Measurements from ENCODE around the gene P2RY8. TPM values are rescaled to one million over a fixed set of nuclear protein-coding genes. Genes with fewer than 3 reads are reported as not detected.

Gene P2RY8
- total RNA-seq, 2 experiments from 2014 or later, result 139 TPM

- Histone ChIP-seq H3K4me3 (ENCODE audit: low read length) (no peak overlapping the region), H3K4me1 (ENCODE audit: insufficient read depth, low read length) (peaks cover 51% of the 10 kb centered on the region), H3K27me3 (ENCODE audit: control insufficient read depth in 1 of 2, insufficient read depth in 2 of 2, low read length in 2 of 2) (no peaks in the 10 kb centered on the region), H3K9me3 (ENCODE audit: control insufficient read depth in 1 of 2, insufficient read depth in 1 of 2, low read length in 2 of 2) (no peaks in the 10 kb centered on the region), H3K27ac (ENCODE audit: low read depth in 1 of 2, low read length in 2 of 2) (peak overlapping the region in 1 of 2 donors; percentile 42), H3K36me3 (ENCODE audit: insufficient read depth, low read length) (peaks cover 33% of the 10 kb centered on the region)
- intact Hi-C loops (cut with DNase I, micrococcal nuclease), result no loop called here
- Mint-ChIP-seq H3K27me3 (no peaks in the 10 kb centered on the region), H3K27ac (no peak overlapping the region), H3K4me1 (ENCODE audit: low read depth) (peaks cover 28% of the 10 kb centered on the region), H3K9me3 (peaks cover 3% of the 10 kb centered on the region), H3K36me3 (ENCODE audit: low read depth) (peaks cover 46% of the 10 kb centered on the region), H3K4me3 (peak overlapping the region; percentile 16)
- ChIA-PET CTCF (no interaction called here), POLR2A (no interaction called here)
- ATAC-seq (ENCODE audit: poor library complexity) (peak; percentile 64), DNase-seq (peak in 5 of 14 experiments; percentile 23 to 81 (median 70))
- no peak for TF ChIP-seq CTCF (IDR thresholded peaks at IDR 0.05)
Measured at GRCh38 chrX:1507511-1508463, 29.2 kb downstream of the P2RY8 start.

- H3K36me3 ChIP-seq (ENCODE audit: insufficient read depth, low read length), result peaks cover 37% of the 10 kb centered on the region
- intact Hi-C loops (cut with DNase I, micrococcal nuclease), result no loop called here
Measured at GRCh38 chrX:1506916-1507315, 30.1 kb downstream of the P2RY8 start.

GRCh38 chrX:1502853-1503252 is 34.1 kb downstream of the P2RY8 start:
- H3K27me3 ChIP-seq (ENCODE audit: control insufficient read depth in 1 of 2, insufficient read depth in 2 of 2, low read length in 2 of 2), result no peaks in the 10 kb centered on the region
- POLR2A ChIA-PET, result no interaction called here
- TF ChIP-seq CTCF (IDR thresholded peaks at IDR 0.05), result no peak
- H3K9me3 ChIP-seq (ENCODE audit: control insufficient read depth in 1 of 2, insufficient read depth in 1 of 2, low read length in 2 of 2), result no peaks in the 10 kb centered on the region
- Mint-ChIP-seq H3K27ac (peak overlapping the region; percentile 75), H3K27me3 (no peaks in the 10 kb centered on the region), H3K9me3 (no peaks in the 10 kb centered on the region), H3K4me3 (no peak overlapping the region), H3K36me3 (ENCODE audit: low read depth) (peaks cover 46% of the 10 kb centered on the region), H3K4me1 (ENCODE audit: low read depth) (peaks cover 37% of the 10 kb centered on the region)
- no peak overlapping the region for H3K4me3 ChIP-seq (ENCODE audit: low read length)
- CTCF ChIA-PET, result no interaction called here
- no peak overlapping the region for H3K27ac ChIP-seq (ENCODE audit: low read depth in 1 of 2, low read length in 2 of 2)
- ATAC-seq (ENCODE audit: poor library complexity) (no peak), DNase-seq (no peak)
- intact Hi-C loops (cut with DNase I, micrococcal nuclease), result no loop called here
- H3K36me3 ChIP-seq (ENCODE audit: insufficient read depth, low read length), result peaks cover 28% of the 10 kb centered on the region
- peaks cover 60% of the 10 kb centered on the region for H3K4me1 ChIP-seq (ENCODE audit: insufficient read depth, low read length)

More at GRCh38 chrX:1506916-1507315, 30.1 kb downstream of the P2RY8 start:
- ChIA-PET CTCF (no interaction called here), POLR2A (no interaction called here)
- H3K27me3 Mint-ChIP-seq, result no peaks in the 10 kb centered on the region
- no peak overlapping the region for H3K4me3 Mint-ChIP-seq
- H3K27ac Mint-ChIP-seq, result peak overlapping the region; percentile 76
- no peaks in the 10 kb centered on the region for H3K27me3 ChIP-seq (ENCODE audit: control insufficient read depth in 1 of 2, insufficient read depth in 2 of 2, low read length in 2 of 2)
- no peak for TF ChIP-seq CTCF (IDR thresholded peaks at IDR 0.05)
- DNase-seq, result no peak
- no peak for ATAC-seq (ENCODE audit: poor library complexity)
- H3K9me3 Mint-ChIP-seq, result peaks cover 3% of the 10 kb centered on the region
- H3K36me3 Mint-ChIP-seq (ENCODE audit: low read depth), result peaks cover 46% of the 10 kb centered on the region
- peaks cover 57% of the 10 kb centered on the region for H3K4me1 ChIP-seq (ENCODE audit: insufficient read depth, low read length)
- H3K4me3 ChIP-seq (ENCODE audit: low read length), result no peak overlapping the region
- no peak overlapping the region for H3K27ac ChIP-seq (ENCODE audit: low read depth in 1 of 2, low read length in 2 of 2)
- peaks cover 36% of the 10 kb centered on the region for H3K4me1 Mint-ChIP-seq (ENCODE audit: low read depth)
- H3K9me3 ChIP-seq (ENCODE audit: control insufficient read depth in 1 of 2, insufficient read depth in 1 of 2, low read length in 2 of 2), result no peaks in the 10 kb centered on the region
